Prostate gland (tissue), 2 donors: Measurements from ENCODE around the gene KLHDC4.

ENCODE experiments used
- CTCF ChIP-seq, 4 experiments: fragments of 200-600 bp in 2 of 4; fragments of 450-650 bp in 2 of 4; sonication (generic) in 2 of 4; IDR thresholded peaks; 1 replicate in 3 of 4; 2 replicates in 1 of 4; pipeline ENCODE4 v1.5.1; 2016 to 2019; ENCODE audit warnings: antibody characterized with exemption in 4 of 4, mild to moderate bottlenecking in 2 of 4, moderate library complexity in 2 of 4
- POLR2A ChIP-seq: fragments of 450-650 bp; IDR thresholded peaks from one replicate; pipeline ENCODE4 v1.6.1; 2016; ENCODE audit warnings: antibody characterized with exemption, mild to moderate bottlenecking
- POLR2AphosphoS5 ChIP-seq: sonication (generic); formaldehyde crosslinking; IDR thresholded peaks from one replicate; pipeline ENCODE4 v1.6.1; 2017; ENCODE audit warnings: antibody characterized with exemption

- TF ChIP-seq CTCF (IDR thresholded peaks at IDR 0.05): no peak
- no peak for TF ChIP-seq POLR2A
- no peak for TF ChIP-seq POLR2AphosphoS5
These were observed 56.7 kb downstream of the KLHDC4 start for GRCh38 chr16:87708881-87709638.
